ENCODE results near the gene GJD3. TPM values are rescaled to one million over a fixed set of nuclear protein-coding genes. Genes with fewer than 3 reads are reported as not detected.

The GJD3 gene
- total and polyA plus RNA-seq, 9 of the 15 experiments (the other 6 are each of a cell fraction or from before 2014, with no cell fraction given), result 0.17 to 0.38 TPM; not detected in 7

- 0 out of 2 replicates have a peak, but pooled peaks have one; percentile 67 for TF ChIP-seq HLTF (IDR thresholded peaks at IDR 0.05)
- TF ChIP-seq CEBPG (CRISPR knock-in tag; IDR thresholded peaks at IDR 0.05), result no peak
- no peak for TF ChIP-seq CEBPG (tag; conservative IDR thresholded peaks at IDR 0.05 in 1 of 2, IDR thresholded peaks at IDR 0.05 in 1 of 2)
- no peak for TF ChIP-seq ZNF75A (CRISPR knock-in tag; IDR thresholded peaks at IDR 0.05)
- no peak for TF ChIP-seq FOXO4 (CRISPR knock-in tag; IDR thresholded peaks at IDR 0.05)
- no peak for TF ChIP-seq SNAPC5 (CRISPR knock-in tag; IDR thresholded peaks at IDR 0.05)
- no peak; the same call in 1 of the 2 replicates for TF ChIP-seq ARID1B (IDR thresholded peaks at IDR 0.05)
- no peak for TF ChIP-seq TCFL5 (CRISPR knock-in tag; conservative IDR thresholded peaks at IDR 0.05)
- TF ChIP-seq LCOR (CRISPR knock-in tag; IDR thresholded peaks at IDR 0.05), result no peak
- no peak for TF ChIP-seq STAT5B (CRISPR knock-in tag; IDR thresholded peaks at IDR 0.05)
- TF ChIP-seq ZBTB17 (CRISPR knock-in tag; IDR thresholded peaks at IDR 0.05), result no peak
- TF ChIP-seq NRF1 (conservative IDR thresholded peaks at IDR 0.05 in 1 of 2, IDR thresholded peaks at IDR 0.05 in 1 of 2), result no peak
- TF ChIP-seq ZNF347 (CRISPR knock-in tag; IDR thresholded peaks at IDR 0.05; ENCODE audit: low read depth), result no peak
- no peak for TF ChIP-seq RBM25 (IDR thresholded peaks at IDR 0.05; ENCODE audit: low read depth, low read length, severe bottlenecking)
- no peak for TF ChIP-seq NFXL1 (CRISPR knock-in tag; IDR thresholded peaks at IDR 0.05)
- TF ChIP-seq MNT (conservative IDR thresholded peaks at IDR 0.05), result peak in 1 of 2 experiments; percentile 26; a peak in 1 of 4 replicates
- TF ChIP-seq MAZ (CRISPR knock-in tag; conservative IDR thresholded peaks at IDR 0.05 in 1 of 2, IDR thresholded peaks at IDR 0.05 in 1 of 2), result 0 out of 4 replicates have a peak, but pooled peaks of 1 of the 2 experiments have one; percentile 31
- TF ChIP-seq THRAP3 (IDR thresholded peaks at IDR 0.05; ENCODE audit: borderline replicate concordance), result no peak
- TF ChIP-seq CEBPZ (IDR thresholded peaks at IDR 0.05; ENCODE audit: borderline replicate concordance, low read depth, low read length), result no peak
- TF ChIP-seq ZNF696 (CRISPR knock-in tag; conservative IDR thresholded peaks at IDR 0.05), result no peak
- TF ChIP-seq MTA2 (IDR thresholded peaks at IDR 0.05; ENCODE audit: low read depth), result no peak
Measured at GRCh38 chr17:40341808-40342503, 22.6 kb downstream of the GJD3 start (continued).

Data from K562 (cell line).